ENCODE measurements around the gene CCNB1.
"Not testable (repeated sequence)": the region's sequence is repeated elsewhere in the genome, so short reads cannot be mapped to it uniquely, and the experiment has no call there.

GRCh38 chr5:69181659-69182293 lies 14.8 kb downstream of the CCNB1 start:
- TF ChIP-seq, protein P1, sequence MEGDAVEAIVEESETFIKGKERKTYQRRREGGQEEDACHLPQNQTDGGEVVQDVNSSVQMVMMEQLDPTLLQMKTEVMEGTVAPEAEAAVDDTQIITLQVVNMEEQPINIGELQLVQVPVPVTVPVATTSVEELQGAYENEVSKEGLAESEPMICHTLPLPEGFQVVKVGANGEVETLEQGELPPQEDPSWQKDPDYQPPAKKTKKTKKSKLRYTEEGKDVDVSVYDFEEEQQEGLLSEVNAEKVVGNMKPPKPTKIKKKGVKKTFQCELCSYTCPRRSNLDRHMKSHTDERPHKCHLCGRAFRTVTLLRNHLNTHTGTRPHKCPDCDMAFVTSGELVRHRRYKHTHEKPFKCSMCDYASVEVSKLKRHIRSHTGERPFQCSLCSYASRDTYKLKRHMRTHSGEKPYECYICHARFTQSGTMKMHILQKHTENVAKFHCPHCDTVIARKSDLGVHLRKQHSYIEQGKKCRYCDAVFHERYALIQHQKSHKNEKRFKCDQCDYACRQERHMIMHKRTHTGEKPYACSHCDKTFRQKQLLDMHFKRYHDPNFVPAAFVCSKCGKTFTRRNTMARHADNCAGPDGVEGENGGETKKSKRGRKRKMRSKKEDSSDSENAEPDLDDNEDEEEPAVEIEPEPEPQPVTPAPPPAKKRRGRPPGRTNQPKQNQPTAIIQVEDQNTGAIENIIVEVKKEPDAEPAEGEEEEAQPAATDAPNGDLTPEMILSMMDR (IDR thresholded peaks at IDR 0.05): not testable (repeated sequence)
- not testable (repeated sequence) for TF ChIP-seq POLR2A (IDR thresholded peaks at IDR 0.05)

Data from lower leg skin (tissue), 3 donors.